ENCODE results near the gene RFTN1. TPM values are rescaled to one million over a fixed set of nuclear protein-coding genes. Genes with fewer than 3 reads are reported as not detected.

Gene RFTN1
- total RNA-seq, 1 donor, result 73.0 TPM

- no peak for DNase-seq (ENCODE audit: low read depth)
- TF ChIP-seq CTCF (IDR thresholded peaks at IDR 0.05; ENCODE audit: insufficient read depth, low read depth, low read length), result no peak
- no peak overlapping the region for H3K4me3 ChIP-seq (ENCODE audit: low read depth, low read length)
These were observed 36.8 kb upstream of the RFTN1 start for GRCh38 chr3:16550305-16550675.

GRCh38 chr3:16548721-16549120, 35.2 kb upstream of the RFTN1 start:
- TF ChIP-seq CTCF (IDR thresholded peaks at IDR 0.05; ENCODE audit: insufficient read depth, low read depth, low read length), result no peak
- DNase-seq (ENCODE audit: low read depth), result peak; percentile 23
- H3K4me3 ChIP-seq (ENCODE audit: low read depth, low read length), result no peak overlapping the region

- TF ChIP-seq CTCF (IDR thresholded peaks at IDR 0.05; ENCODE audit: insufficient read depth, low read depth, low read length), result no peak
- no peak overlapping the region for H3K4me3 ChIP-seq (ENCODE audit: low read depth, low read length)
- no peak for DNase-seq (ENCODE audit: low read depth)
These were observed 34.3 kb upstream of the RFTN1 start for GRCh38 chr3:16547561-16548357.

- no peak overlapping the region for H3K4me3 ChIP-seq (ENCODE audit: low read depth, low read length)
- DNase-seq (ENCODE audit: low read depth), result no peak
- TF ChIP-seq CTCF (IDR thresholded peaks at IDR 0.05; ENCODE audit: insufficient read depth, low read depth, low read length), result no peak
These were observed 32.9 kb upstream of the RFTN1 start for GRCh38 chr3:16546186-16547010.

- no peak overlapping the region for H3K4me3 ChIP-seq (ENCODE audit: low read depth, low read length)
- TF ChIP-seq CTCF (IDR thresholded peaks at IDR 0.05; ENCODE audit: insufficient read depth, low read depth, low read length), result no peak
- DNase-seq (ENCODE audit: low read depth), result no peak
These were observed 32.1 kb upstream of the RFTN1 start for GRCh38 chr3:16545413-16546185.

- TF ChIP-seq CTCF (IDR thresholded peaks at IDR 0.05; ENCODE audit: insufficient read depth, low read depth, low read length), result no peak
- no peak overlapping the region for H3K4me3 ChIP-seq (ENCODE audit: low read depth, low read length)
These were observed 29.9 kb upstream of the RFTN1 start for GRCh38 chr3:16543242-16543864.

More at GRCh38 chr3:16543242-16543864, 29.9 kb upstream of the RFTN1 start:
- DNase-seq (ENCODE audit: low read depth), result no peak
